ENCODE data around the gene ERGIC3. TPM values are rescaled to one million over a fixed set of nuclear protein-coding genes. Genes with fewer than 3 reads are reported as not detected.

Gene ERGIC3
- total and polyA plus RNA-seq, 2 of the 13 experiments (the other 11 are each of a cell fraction or from before 2014, with no cell fraction given) = 407 to 670 TPM

GRCh38 chr20:35604449-35604747 is 62.5 kb downstream of the ERGIC3 start (continued):
- TF ChIP-seq RAD21 (CRISPR knock-in tag; IDR thresholded peaks at IDR 0.05) = peak; percentile 27; the same call in 1 of the 2 replicates
- no peak for TF ChIP-seq ELK4 (CRISPR knock-in tag; IDR thresholded peaks at IDR 0.05; ENCODE audit: borderline replicate concordance)
- TF ChIP-seq TMF1 (CRISPR knock-in tag; IDR thresholded peaks at IDR 0.05; ENCODE audit: low read depth) = no peak
- TF ChIP-seq ZBTB7A (CRISPR knock-in tag; IDR thresholded peaks at IDR 0.05) = peak; percentile 50; the same call in 1 of the 2 replicates
- no peak for TF ChIP-seq MIER3 (CRISPR knock-in tag; IDR thresholded peaks at IDR 0.05; ENCODE audit: borderline replicate concordance)
- peak; percentile 91 for TF ChIP-seq XRCC5 (optimal IDR thresholded peaks at IDR 0.05; ENCODE audit: low read length)
- TF ChIP-seq ZBTB38 (CRISPR knock-in tag; IDR thresholded peaks at IDR 0.05) = 0 out of 2 replicates have a peak, but pooled peaks have one; percentile 26
- TF ChIP-seq MATR3 (CRISPR knock-in tag; IDR thresholded peaks at IDR 0.05) = no peak
- peak; percentile 40; the same call in 1 of the 2 replicates for TF ChIP-seq HNF4G (IDR thresholded peaks at IDR 0.05; ENCODE audit: borderline replicate concordance, low read depth, low read length)
- TF ChIP-seq HNF4G (CRISPR knock-in tag; IDR thresholded peaks at IDR 0.05; ENCODE audit: borderline replicate concordance, low read depth) = no peak
- no peak for TF ChIP-seq HBP1 (CRISPR knock-in tag; IDR thresholded peaks at IDR 0.05; ENCODE audit: low read depth)
- no peak for TF ChIP-seq HMG20A (CRISPR knock-in tag; IDR thresholded peaks at IDR 0.05; ENCODE audit: borderline replicate concordance)
- TF ChIP-seq CAMTA2 (CRISPR knock-in tag; IDR thresholded peaks at IDR 0.05; ENCODE audit: borderline replicate concordance) = no peak
- no peak for TF ChIP-seq ZNF136 (CRISPR knock-in tag; IDR thresholded peaks at IDR 0.05; ENCODE audit: low read depth)
- no peak for TF ChIP-seq FOXC1 (CRISPR knock-in tag; IDR thresholded peaks at IDR 0.05; ENCODE audit: borderline replicate concordance)
- no peak for TF ChIP-seq NFRKB (IDR thresholded peaks at IDR 0.05)
- no peak for TF ChIP-seq ZBTB4 (CRISPR knock-in tag; IDR thresholded peaks at IDR 0.05; ENCODE audit: borderline replicate concordance)
- no peak for TF ChIP-seq ZBTB43 (CRISPR knock-in tag; conservative IDR thresholded peaks at IDR 0.05)
- no peak for TF ChIP-seq ZNF263 (CRISPR knock-in tag; IDR thresholded peaks at IDR 0.05)
- 0 out of 2 replicates have a peak, but pooled peaks have one; percentile 25 for TF ChIP-seq ATF7-NPFF (CRISPR knock-in tag; IDR thresholded peaks at IDR 0.05; ENCODE audit: low read depth)
- peak; percentile 78 for TF ChIP-seq CTCF (CRISPR knock-in tag; IDR thresholded peaks at IDR 0.05)
- no peak for TF ChIP-seq AGO1 (IDR thresholded peaks at IDR 0.05; ENCODE audit: low read depth, low read length, poor library complexity, severe bottlenecking)
